ENCODE results near the gene SAMD10.

- TF ChIP-seq CTCF (IDR thresholded peaks at IDR 0.05) (no peak), POLR2A (IDR thresholded peaks at IDR 0.05) (no peak)
Measured at GRCh38 chr20:63944078-63944941, 35.1 kb downstream of the SAMD10 start.

Data from testis (tissue), 2 donors.